ENCODE results near the gene HCFC2.

- TF ChIP-seq CTCF (IDR thresholded peaks at IDR 0.05 in 8 of 11, conservative IDR thresholded peaks at IDR 0.05 in 3 of 11) = no peak
- no peak for TF ChIP-seq POLR2AphosphoS5 (IDR thresholded peaks at IDR 0.05)
- no peak for TF ChIP-seq POLR2A (IDR thresholded peaks at IDR 0.05)
Measured at GRCh38 chr12:104060791-104061190, 3.5 kb upstream of the HCFC2 start.
